GM20000 (cell line): ENCODE measurements around the gene CADM4.

Experiments
- DNase-seq: peaks from one replicate; pipeline ENCODE4 v3.0.0; 2012; ENCODE audit warnings: low spot score
- CTCF ChIP-seq: IDR thresholded peaks from 2 replicates; pipeline ENCODE4 v1.5.1; 2012; ENCODE audit warnings: mild to moderate bottlenecking, control low read depth; ENCODE audit errors: extremely low read depth, missing control alignments

Gene CADM4

GRCh38 chr19:43631491-43631890 is 8.2 kb downstream of the CADM4 start:
- no peak for TF ChIP-seq CTCF
- no peak for DNase-seq

GRCh38 chr19:43628646-43629326 is 10.9 kb downstream of the CADM4 start:
- DNase-seq: no peak
- no peak for TF ChIP-seq CTCF

- TF ChIP-seq CTCF: no peak
- DNase-seq: no peak
Measured at GRCh38 chr19:43626838-43627237, 12.8 kb downstream of the CADM4 start.

- DNase-seq: peak; percentile 58
Measured at GRCh38 chr19:43625918-43626579, 13.6 kb downstream of the CADM4 start.

GRCh38 chr19:43624933-43625332 is 14.7 kb downstream of the CADM4 start:
- DNase-seq: peak; percentile 88
- peak; percentile 60 for TF ChIP-seq CTCF

More at GRCh38 chr19:43625918-43626579, 13.6 kb downstream of the CADM4 start:
- TF ChIP-seq CTCF: no peak

- no peak for TF ChIP-seq CTCF
- no peak for DNase-seq
Measured at GRCh38 chr19:43623889-43624670, 15.6 kb downstream of the CADM4 start.

GRCh38 chr19:43622956-43623355 is 16.7 kb downstream of the CADM4 start:
- TF ChIP-seq CTCF: no peak
- no peak for DNase-seq
